ENCODE measurements around the gene TRAF2. TPM values are rescaled to one million over a fixed set of nuclear protein-coding genes. Genes with fewer than 3 reads are reported as not detected.

The TRAF2 gene
- total and polyA plus RNA-seq, 9 of the 15 experiments (the other 6 are each of a cell fraction or from before 2014, with no cell fraction given), result 0.24 to 45.2 (median 18.0) TPM

DNA sequence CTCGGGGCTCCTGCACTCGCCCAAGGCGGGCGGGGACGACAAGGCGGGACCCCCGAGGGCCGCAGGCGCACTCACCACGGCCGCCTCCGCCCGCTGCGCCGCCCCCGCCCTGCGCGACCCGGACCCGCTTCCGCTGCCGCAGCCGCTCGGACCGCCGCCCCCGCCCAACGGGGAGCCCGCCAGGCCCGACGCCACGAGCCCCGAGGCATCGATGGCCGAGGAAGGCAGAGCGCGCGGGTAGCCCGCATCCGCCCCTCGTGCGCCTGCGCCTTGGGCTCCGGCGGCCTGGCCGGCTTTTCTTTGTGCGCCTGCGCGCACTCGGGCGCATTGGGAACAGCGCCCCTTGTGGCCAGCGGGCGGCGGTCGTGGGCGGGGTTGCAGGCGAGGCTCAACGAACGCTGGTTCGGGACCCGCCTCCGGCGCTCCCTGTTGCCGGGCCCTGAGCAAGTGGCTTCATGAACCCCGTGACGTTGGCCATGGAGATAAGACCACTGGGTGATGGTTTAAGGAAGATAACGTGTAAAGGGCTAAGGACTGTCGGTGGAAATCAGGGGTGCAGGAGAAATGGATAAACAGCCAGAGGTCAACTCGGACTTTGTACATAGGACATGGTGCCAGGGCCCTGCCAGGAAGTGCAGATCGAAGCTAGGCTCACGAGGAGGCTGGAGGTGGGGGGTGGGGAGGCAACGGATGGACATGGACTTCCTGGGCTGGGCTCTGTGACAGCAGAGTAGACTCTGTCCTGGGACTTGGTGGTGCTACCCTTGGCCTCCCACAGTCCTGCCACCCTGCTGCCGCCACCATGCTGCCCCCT is 58.4 kb downstream of the TRAF2 start, which contains the start of the genes C8G and FBXW5 (continued):
- no peak for TF ChIP-seq DDX20 (tag; IDR thresholded peaks at IDR 0.05; ENCODE audit: low read depth)
- peak; percentile 62 to 82; a peak in 2 of 4 replicates for TF ChIP-seq TEAD1 (CRISPR knock-in tag; IDR thresholded peaks at IDR 0.05)
- no peak for TF ChIP-seq NFATC3 (IDR thresholded peaks at IDR 0.05)
- no peak for TF ChIP-seq TFAM (CRISPR knock-in tag; conservative IDR thresholded peaks at IDR 0.05)
- TF ChIP-seq ZNF717 (CRISPR knock-in tag; IDR thresholded peaks at IDR 0.05), result no peak
- TF ChIP-seq ZNF232 (CRISPR knock-in tag; IDR thresholded peaks at IDR 0.05), result no peak
- peak; percentile 61 for TF ChIP-seq NFRKB (IDR thresholded peaks at IDR 0.05; ENCODE audit: low read depth)
- TF ChIP-seq DACH1 (IDR thresholded peaks at IDR 0.05; ENCODE audit: partially characterized antibody), result peak; percentile 14
- TF ChIP-seq MYC (IDR thresholded peaks at IDR 0.05; ENCODE audit: low read depth, low read length), result peak; percentile 71
- TF ChIP-seq MYC (CRISPR knock-in tag; IDR thresholded peaks at IDR 0.05; ENCODE audit: borderline replicate concordance, low read depth), result no peak; the same call in 1 of the 2 replicates
- TF ChIP-seq NFE2L1 (tag; IDR thresholded peaks at IDR 0.05; ENCODE audit: borderline replicate concordance, low read depth), result no peak
- TF ChIP-seq, protein P1, sequence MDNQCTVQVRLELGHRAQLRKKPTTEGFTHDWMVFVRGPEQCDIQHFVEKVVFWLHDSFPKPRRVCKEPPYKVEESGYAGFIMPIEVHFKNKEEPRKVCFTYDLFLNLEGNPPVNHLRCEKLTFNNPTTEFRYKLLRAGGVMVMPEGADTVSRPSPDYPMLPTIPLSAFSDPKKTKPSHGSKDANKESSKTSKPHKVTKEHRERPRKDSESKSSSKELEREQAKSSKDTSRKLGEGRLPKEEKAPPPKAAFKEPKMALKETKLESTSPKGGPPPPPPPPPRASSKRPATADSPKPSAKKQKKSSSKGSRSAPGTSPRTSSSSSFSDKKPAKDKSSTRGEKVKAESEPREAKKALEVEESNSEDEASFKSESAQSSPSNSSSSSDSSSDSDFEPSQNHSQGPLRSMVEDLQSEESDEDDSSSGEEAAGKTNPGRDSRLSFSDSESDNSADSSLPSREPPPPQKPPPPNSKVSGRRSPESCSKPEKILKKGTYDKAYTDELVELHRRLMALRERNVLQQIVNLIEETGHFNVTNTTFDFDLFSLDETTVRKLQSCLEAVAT (IDR thresholded peaks at IDR 0.05), result peak in 1 of 2 experiments; percentile 99; a peak in 2 of 4 replicates
- TF ChIP-seq RNF2 (IDR thresholded peaks at IDR 0.05), result no peak
- TF ChIP-seq KDM1A (IDR thresholded peaks at IDR 0.05), result peak in 1 of 2 experiments; percentile 52; a peak in 1 of 4 replicates
- no peak for TF ChIP-seq XRCC4 (IDR thresholded peaks at IDR 0.05; ENCODE audit: extremely low read depth, insufficient read depth, insufficient read length)
- TF ChIP-seq ZNF695 (CRISPR knock-in tag; IDR thresholded peaks at IDR 0.05), result no peak
- TF ChIP-seq RUNX1 (IDR thresholded peaks at IDR 0.05; ENCODE audit: low read depth), result no peak
- no peak for TF ChIP-seq CREB5 (CRISPR knock-in tag; IDR thresholded peaks at IDR 0.05)
- TF ChIP-seq ARID3A (IDR thresholded peaks at IDR 0.05; ENCODE audit: borderline replicate concordance, low read depth, low read length), result no peak
- no peak for TF ChIP-seq RBM14 (IDR thresholded peaks at IDR 0.05; ENCODE audit: borderline replicate concordance, insufficient read depth, low read depth, low read length)
- TF ChIP-seq SMARCE1 (IDR thresholded peaks at IDR 0.05), result peak; percentile 82
- 0 out of 2 replicates have a peak, but pooled peaks have one; percentile 31 for TF ChIP-seq ATF4 (CRISPR knock-in tag; IDR thresholded peaks at IDR 0.05)
- 0 out of 2 replicates have a peak, but pooled peaks have one; percentile 40 for TF ChIP-seq ZNF766 (CRISPR knock-in tag; conservative IDR thresholded peaks at IDR 0.05)
- TF ChIP-seq SAFB (IDR thresholded peaks at IDR 0.05; ENCODE audit: borderline replicate concordance, low read depth, low read length), result 0 out of 2 replicates have a peak, but pooled peaks have one; percentile 38
